HepG2 (cell line): ENCODE measurements around the gene SECTM1. TPM values are rescaled to one million over a fixed set of nuclear protein-coding genes. Genes with fewer than 3 reads are reported as not detected.

ENCODE experiments used
- ATF7-NPFF ChIP-seq: sonication (generic); formaldehyde crosslinking; IDR thresholded peaks from 2 replicates; pipeline ENCODE4 v1.8.1; 2023; ENCODE audit warnings: mild to moderate bottlenecking, low read depth, missing genetic modification reagents, moderate library complexity
- HNF4A ChIP-seq: sonication (generic); formaldehyde crosslinking; IDR thresholded peaks from 2 replicates; pipeline ENCODE4 v1.4.0; 2020; ENCODE audit warnings: missing genetic modification reagents
- HNRNPLL ChIP-seq: fragments of 200-400 bp; formaldehyde crosslinking; IDR thresholded peaks from 2 replicates; pipeline ENCODE4 v1.6.1; 2017; ENCODE audit warnings: mild to moderate bottlenecking, low read depth, low read length; ENCODE audit not compliant: poor library complexity, severe bottlenecking
- HOXA5 ChIP-seq: sonication (generic); formaldehyde crosslinking; IDR thresholded peaks from 2 replicates; pipeline ENCODE4 v1.4.0; 2020; ENCODE audit warnings: missing genetic modification reagents
- NFRKB ChIP-seq: fragments of 450-650 bp; IDR thresholded peaks from 2 replicates; pipeline ENCODE4 v1.6.1; 2017
- NFYC ChIP-seq: IDR thresholded peaks from 2 replicates; pipeline ENCODE4 v1.6.1; 2016; ENCODE audit warnings: missing genetic modification reagents, missing compliant biosample characterization
- NR2F1 ChIP-seq, 2 experiments: fragments of 450-650 bp in 1 of 2; formaldehyde crosslinking in 1 of 2; IDR thresholded peaks; 2 replicates each; pipeline versions ENCODE4 v1.5.0 to v1.6.1; 2016 to 2020; ENCODE audit warnings: mild to moderate bottlenecking in 1 of 2, missing compliant biosample characterization in 1 of 2, missing genetic modification reagents in 1 of 2, moderate library complexity in 1 of 2
- NRL ChIP-seq: sonication (generic); formaldehyde crosslinking; IDR thresholded peaks from 2 replicates; pipeline ENCODE4 v1.5.0; 2020; ENCODE audit warnings: missing genetic modification reagents, mild to moderate bottlenecking, moderate library complexity, borderline replicate concordance
- PHF8 ChIP-seq: sonication (generic); formaldehyde crosslinking; IDR thresholded peaks from 2 replicates; pipeline ENCODE4 v1.5.0; 2020; ENCODE audit warnings: missing genetic modification reagents
- SIN3B ChIP-seq: fragments of 150-350 bp; IDR thresholded peaks from 2 replicates; pipeline ENCODE4 v1.6.1; 2014; ENCODE audit warnings: low read length
- SP2 ChIP-seq: sonication (generic); formaldehyde crosslinking; IDR thresholded peaks from 2 replicates; pipeline ENCODE4 v1.5.1; 2020; ENCODE audit warnings: mild to moderate bottlenecking, missing genetic modification reagents
- TARDBP ChIP-seq: sonication (generic); formaldehyde crosslinking; IDR thresholded peaks from 2 replicates; pipeline ENCODE4 v1.8.0; 2022; ENCODE audit warnings: mild to moderate bottlenecking, missing genetic modification reagents
- TFDP1 ChIP-seq: IDR thresholded peaks from 2 replicates; pipeline ENCODE4 v1.6.1; 2016; ENCODE audit warnings: missing compliant biosample characterization, missing genetic modification reagents, borderline replicate concordance
- THAP11 ChIP-seq: IDR thresholded peaks from 2 replicates; pipeline ENCODE4 v1.6.1; 2016; ENCODE audit warnings: missing biosample characterization, missing genetic modification reagents
- THYN1 ChIP-seq: sonication (generic); formaldehyde crosslinking; IDR thresholded peaks from 2 replicates; pipeline ENCODE4 v1.8.1; 2023; ENCODE audit warnings: low read depth, mild to moderate bottlenecking, moderate library complexity, missing genetic modification reagents, borderline replicate concordance
- ZNF543 ChIP-seq: sonication (generic); formaldehyde crosslinking; IDR thresholded peaks from 2 replicates; pipeline ENCODE4 v1.4.0; 2020; ENCODE audit warnings: mild to moderate bottlenecking, missing genetic modification reagents
- ZNF550 ChIP-seq: sonication (generic); formaldehyde crosslinking; IDR thresholded peaks from 2 replicates; pipeline ENCODE4 v1.4.0; 2020; ENCODE audit warnings: mild to moderate bottlenecking, missing genetic modification reagents, borderline replicate concordance
- ZNF639 ChIP-seq: conservative IDR thresholded peaks from 2 replicates; pipeline ENCODE4 v1.6.1; 2018; ENCODE audit warnings: missing genetic modification reagents
- ZNF839 ChIP-seq: sonication (generic); formaldehyde crosslinking; IDR thresholded peaks from 2 replicates; pipeline ENCODE4 v1.4.0; 2020; ENCODE audit warnings: missing genetic modification reagents, mild to moderate bottlenecking, borderline replicate concordance
- ZSCAN12 ChIP-seq: sonication (generic); formaldehyde crosslinking; IDR thresholded peaks from 2 replicates; pipeline ENCODE4 v1.9.0; 2021; ENCODE audit warnings: mild to moderate bottlenecking, missing genetic modification reagents
- polyA plus RNA-seq, 8 experiments: library from polyadenylated mRNA; depleted of rRNA in 3 of 8; stranded (reverse) in 7 of 8; unstranded in 1 of 8; fragments of >200 nt; fragmentation: Illumina TruSeq in 4 of 8; extraction: Trizol in 4 of 8; gene quantifications; 2 replicates each; pipeline versions ENCODE4 v1.2.1 to v1.2.3, GENCODE V29; 2011 to 2016; ENCODE audit warnings: low read depth in 4 of 8, missing spikeins in 1 of 8, mixed read lengths in 1 of 8; ENCODE audit not compliant: insufficient read depth in 1 of 8
- total RNA-seq, 5 experiments: library from RNA; depleted of rRNA; stranded (reverse); fragments of >200 nt; fragmentation: Illumina TruSeq; extraction: Trizol; gene quantifications; 2 replicates each; pipeline ENCODE4 v1.2.3, GENCODE V29; 2016; ENCODE audit warnings: low read depth in 1 of 5
- TF ChIP-seq, protein P1 (sequence below): sonication (generic); formaldehyde crosslinking; IDR thresholded peaks from 2 replicates; pipeline ENCODE4 v1.8.0; 2022; ENCODE audit warnings: mild to moderate bottlenecking, missing genetic modification reagents, moderate library complexity
- TF ChIP-seq, protein P2 (sequence below): sonication (generic); formaldehyde crosslinking; IDR thresholded peaks from 2 replicates; pipeline ENCODE4 v1.8.1; 2023; ENCODE audit warnings: missing genetic modification reagents, inconsistent platforms, borderline replicate concordance
- TF ChIP-seq, protein P3 (sequence below): IDR thresholded peaks from 2 replicates; pipeline ENCODE4 v1.6.1; 2018; ENCODE audit warnings: missing genetic modification reagents, mild to moderate bottlenecking, missing compliant biosample characterization

The SECTM1 gene
- total and polyA plus RNA-seq, 2 of the 13 experiments (the other 11 are each of a cell fraction or from before 2014, with no cell fraction given) = 3.5 to 5.3 TPM

- TF ChIP-seq NFRKB (no peak), ATF7-NPFF (peak; percentile 79; the same call in 1 of the 2 replicates), ZSCAN12 (CRISPR knock-in tag) (no peak), ZNF839 (CRISPR knock-in tag) (no peak), SIN3B (no peak), NFYC (CRISPR knock-in tag) (no peak), ZNF543 (CRISPR knock-in tag) (peak; percentile 96), TARDBP (CRISPR knock-in tag) (peak; percentile 100), HNF4A (CRISPR knock-in tag) (peak; percentile 100), NR2F1 (CRISPR knock-in tag; IDR thresholded peaks at IDR 0.05) (peak; percentile 96 to 98), SP2 (CRISPR knock-in tag) (0 out of 2 replicates have a peak, but pooled peaks have one; percentile 44), ZNF639 (peak; percentile 72; the same call in 1 of the 2 replicates), HOXA5 (CRISPR knock-in tag) (peak; percentile 76), TFDP1 (CRISPR knock-in tag) (peak; percentile 83; the same call in 1 of the 2 replicates), HNRNPLL (peak; percentile 47), ZNF550 (CRISPR knock-in tag) (no peak), PHF8 (peak; percentile 54), THYN1 (CRISPR knock-in tag) (peak; percentile 92; the same call in 1 of the 2 replicates), NRL (CRISPR knock-in tag) (peak; percentile 88), THAP11 (no peak; the same call in none of the 2 replicates)
- TF ChIP-seq, protein P1, sequence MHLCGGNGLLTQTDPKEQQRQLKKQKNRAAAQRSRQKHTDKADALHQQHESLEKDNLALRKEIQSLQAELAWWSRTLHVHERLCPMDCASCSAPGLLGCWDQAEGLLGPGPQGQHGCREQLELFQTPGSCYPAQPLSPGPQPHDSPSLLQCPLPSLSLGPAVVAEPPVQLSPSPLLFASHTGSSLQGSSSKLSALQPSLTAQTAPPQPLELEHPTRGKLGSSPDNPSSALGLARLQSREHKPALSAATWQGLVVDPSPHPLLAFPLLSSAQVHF (CRISPR knock-in tag) = no peak
- TF ChIP-seq, protein P2, sequence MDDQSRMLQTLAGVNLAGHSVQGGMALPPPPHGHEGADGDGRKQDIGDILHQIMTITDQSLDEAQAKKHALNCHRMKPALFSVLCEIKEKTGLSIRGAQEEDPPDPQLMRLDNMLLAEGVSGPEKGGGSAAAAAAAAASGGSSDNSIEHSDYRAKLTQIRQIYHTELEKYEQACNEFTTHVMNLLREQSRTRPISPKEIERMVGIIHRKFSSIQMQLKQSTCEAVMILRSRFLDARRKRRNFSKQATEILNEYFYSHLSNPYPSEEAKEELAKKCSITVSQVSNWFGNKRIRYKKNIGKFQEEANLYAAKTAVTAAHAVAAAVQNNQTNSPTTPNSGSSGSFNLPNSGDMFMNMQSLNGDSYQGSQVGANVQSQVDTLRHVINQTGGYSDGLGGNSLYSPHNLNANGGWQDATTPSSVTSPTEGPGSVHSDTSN (CRISPR knock-in tag) = no peak
- TF ChIP-seq, protein P3, sequence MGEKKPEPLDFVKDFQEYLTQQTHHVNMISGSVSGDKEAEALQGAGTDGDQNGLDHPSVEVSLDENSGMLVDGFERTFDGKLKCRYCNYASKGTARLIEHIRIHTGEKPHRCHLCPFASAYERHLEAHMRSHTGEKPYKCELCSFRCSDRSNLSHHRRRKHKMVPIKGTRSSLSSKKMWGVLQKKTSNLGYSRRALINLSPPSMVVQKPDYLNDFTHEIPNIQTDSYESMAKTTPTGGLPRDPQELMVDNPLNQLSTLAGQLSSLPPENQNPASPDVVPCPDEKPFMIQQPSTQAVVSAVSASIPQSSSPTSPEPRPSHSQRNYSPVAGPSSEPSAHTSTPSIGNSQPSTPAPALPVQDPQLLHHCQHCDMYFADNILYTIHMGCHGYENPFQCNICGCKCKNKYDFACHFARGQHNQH (CRISPR knock-in tag) = peak; percentile 84
These were observed 5.2 kb downstream of the SECTM1 start (continued) for GRCh38 chr17:82328141-82328993.
